Raji (cell line): ENCODE results near the gene CAPZA1.

Source experiments
- POLR2A ChIP-seq: IDR thresholded peaks from 2 replicates; pipeline ENCODE4 v1.6.1; 2011; ENCODE audit warnings: low read depth, low read length, control low read depth; ENCODE audit not compliant: insufficient read depth

The CAPZA1 gene

DNA sequence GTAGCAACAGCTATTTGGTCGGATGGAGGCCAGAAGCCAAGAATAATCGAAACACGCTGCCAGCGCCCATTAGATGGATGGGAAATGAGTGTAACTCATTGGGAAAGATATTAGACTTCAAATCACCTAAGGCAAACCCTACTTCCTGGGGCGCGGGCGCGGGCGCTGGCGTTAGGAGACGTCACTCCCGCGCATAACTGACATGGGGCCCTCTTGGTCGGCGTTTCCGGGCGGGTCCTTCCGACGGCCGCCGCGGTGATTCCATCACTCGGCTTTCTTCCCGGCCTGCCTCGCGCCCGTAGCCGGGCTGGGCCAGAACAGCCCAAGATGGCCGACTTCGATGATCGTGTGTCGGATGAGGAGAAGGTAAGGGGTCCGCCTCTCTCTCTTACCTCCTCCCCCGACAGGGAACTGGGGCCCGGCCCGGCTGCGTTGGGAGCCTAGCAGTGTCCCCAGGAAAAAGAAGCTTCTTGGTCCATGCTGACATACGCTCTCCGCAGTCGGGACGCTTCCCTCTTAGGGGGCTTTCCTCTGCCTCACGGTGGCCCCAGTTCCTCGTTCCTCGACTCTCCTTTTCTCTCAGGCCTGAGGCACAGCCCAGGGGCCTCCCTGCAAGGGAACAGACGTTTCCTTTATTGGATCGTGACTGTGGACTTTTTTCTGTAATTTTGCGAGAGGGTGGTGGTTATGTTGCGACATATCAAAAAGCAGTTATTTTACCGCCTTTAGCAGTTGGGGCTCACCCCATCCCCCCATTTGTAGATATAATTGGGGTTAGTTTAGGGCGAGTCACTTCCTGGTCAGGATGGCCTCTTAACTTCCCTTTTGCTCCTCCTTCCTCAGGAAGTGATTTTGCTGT, at the start of gene CAPZA1:
Gene CAPZA1 (plus strand): TSS at position 315 of the 859 bp plus-strand sequence. CDS start 13 bp downstream, at position 328.
- peak; percentile 92 for TF ChIP-seq POLR2A

- no peak for TF ChIP-seq POLR2A
Observed at GRCh38 chr1:112575154-112575804, 44.4 kb upstream of the CAPZA1 start.

DNA sequence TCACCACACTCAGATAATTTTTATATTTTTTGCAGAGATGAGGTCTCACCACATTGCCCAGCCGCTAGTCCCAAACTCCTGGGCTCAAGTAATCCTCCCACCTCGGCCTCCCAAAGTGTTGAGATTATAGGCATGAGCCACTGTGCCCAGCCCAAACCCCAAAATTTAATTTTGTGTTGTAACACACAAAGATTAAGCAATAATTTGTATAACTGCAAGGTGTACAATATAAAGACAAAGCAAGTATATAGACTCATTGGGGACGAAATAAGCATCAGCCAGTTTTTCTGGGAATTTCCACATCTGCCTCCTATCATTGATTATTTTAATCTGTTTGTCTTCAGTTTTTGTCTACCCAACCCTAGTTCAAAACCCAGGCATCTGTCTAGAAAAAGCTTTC, 43.4 kb upstream of the CAPZA1 start:
- no peak for TF ChIP-seq POLR2A

GRCh38 chr1:112579801-112580510, 39.7 kb upstream of the CAPZA1 start:
- TF ChIP-seq POLR2A: no peak

DNA sequence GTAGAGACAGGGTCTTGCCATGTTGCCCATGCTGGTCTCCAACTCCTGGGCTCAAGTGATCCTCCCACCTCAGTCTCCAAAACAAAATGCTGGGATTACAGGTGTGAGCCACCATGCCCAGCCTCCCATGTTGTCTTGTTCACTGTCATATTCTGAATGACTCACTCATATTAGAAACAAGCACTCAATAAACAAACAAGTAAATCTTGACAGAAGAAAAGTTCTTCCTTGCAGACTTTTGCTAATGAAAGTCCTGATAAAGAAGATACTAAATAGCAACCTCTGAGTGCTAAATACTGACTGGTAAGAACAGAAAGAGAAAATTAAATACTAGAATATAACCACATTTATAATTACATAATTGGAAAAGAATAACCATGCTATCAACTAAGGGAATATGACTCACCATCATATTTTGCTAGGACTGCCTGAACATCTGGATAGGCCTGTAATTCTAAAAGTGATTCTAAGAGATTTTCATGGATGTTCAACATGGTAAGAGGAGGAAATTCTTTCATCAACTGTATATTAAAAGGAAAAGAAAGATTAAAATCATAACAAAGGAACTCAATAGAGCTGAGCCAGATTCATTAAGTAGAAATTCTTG, 37.9 kb upstream of the CAPZA1 start:
- no peak for TF ChIP-seq POLR2A

GRCh38 chr1:112583366-112583765, 36.3 kb upstream of the CAPZA1 start:
- no peak for TF ChIP-seq POLR2A

GRCh38 chr1:112589766-112590165, 29.9 kb upstream of the CAPZA1 start:
- no peak for TF ChIP-seq POLR2A

- TF ChIP-seq POLR2A: no peak
Observed at GRCh38 chr1:112594208-112594876, 25.3 kb upstream of the CAPZA1 start.

DNA sequence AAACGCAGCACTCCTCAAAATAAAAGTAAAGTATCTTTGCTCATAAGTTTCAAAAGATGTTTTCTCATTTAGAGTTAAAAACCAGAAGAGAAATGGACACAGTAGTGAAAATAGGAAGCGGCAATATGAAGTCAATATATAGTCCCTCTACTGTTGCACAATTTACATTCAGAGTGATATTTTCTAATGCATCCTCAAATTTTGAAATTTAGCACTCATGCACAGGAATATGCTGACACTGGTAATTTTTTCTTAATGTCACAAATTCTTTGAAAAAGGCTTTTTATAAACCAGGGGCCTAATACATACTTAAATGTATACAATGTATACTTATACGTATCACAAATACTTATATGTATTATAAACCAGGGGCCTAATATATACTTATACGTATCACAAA, 20.2 kb upstream of the CAPZA1 start:
- no peak for TF ChIP-seq POLR2A

- TF ChIP-seq POLR2A: no peak
Observed at GRCh38 chr1:112603012-112603411, 16.6 kb upstream of the CAPZA1 start.

DNA sequence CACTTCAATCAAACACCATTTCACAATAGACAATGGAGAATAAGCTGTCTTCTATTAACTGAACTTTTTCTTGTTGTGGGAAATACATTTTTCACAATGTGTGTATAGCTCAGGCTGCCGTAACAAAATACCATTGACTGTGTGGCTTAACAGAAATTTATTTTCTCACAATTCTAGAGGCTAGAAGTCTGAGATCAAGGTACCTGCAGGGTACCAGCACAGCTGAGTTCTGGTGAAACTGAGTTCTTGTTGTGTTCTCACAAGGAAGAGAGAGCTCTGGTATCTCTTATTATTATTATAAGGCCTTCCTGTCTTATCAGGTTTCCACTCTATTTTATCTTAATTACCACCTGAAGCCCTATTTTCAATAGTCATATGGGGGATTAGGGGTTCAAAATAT, 16.1 kb upstream of the CAPZA1 start:
- TF ChIP-seq POLR2A: no peak

GRCh38 chr1:112605633-112606327, 13.9 kb upstream of the CAPZA1 start:
- no peak for TF ChIP-seq POLR2A

GRCh38 chr1:112614460-112615065, 5.1 kb upstream of the CAPZA1 start:
- TF ChIP-seq POLR2A: no peak
